HTERT RPE-1 (cell line): ENCODE measurements around the gene ADGRL2.

Experiments
- in situ Hi-C: fragments of 300-500 bp; cut with MboI; formaldehyde crosslinking; loops from 4 replicates; pipeline ENCODE4 v1.14.3; 2020; ENCODE audit warnings: low sequenced_read_pairs

ADGRL2 gene

DNA sequence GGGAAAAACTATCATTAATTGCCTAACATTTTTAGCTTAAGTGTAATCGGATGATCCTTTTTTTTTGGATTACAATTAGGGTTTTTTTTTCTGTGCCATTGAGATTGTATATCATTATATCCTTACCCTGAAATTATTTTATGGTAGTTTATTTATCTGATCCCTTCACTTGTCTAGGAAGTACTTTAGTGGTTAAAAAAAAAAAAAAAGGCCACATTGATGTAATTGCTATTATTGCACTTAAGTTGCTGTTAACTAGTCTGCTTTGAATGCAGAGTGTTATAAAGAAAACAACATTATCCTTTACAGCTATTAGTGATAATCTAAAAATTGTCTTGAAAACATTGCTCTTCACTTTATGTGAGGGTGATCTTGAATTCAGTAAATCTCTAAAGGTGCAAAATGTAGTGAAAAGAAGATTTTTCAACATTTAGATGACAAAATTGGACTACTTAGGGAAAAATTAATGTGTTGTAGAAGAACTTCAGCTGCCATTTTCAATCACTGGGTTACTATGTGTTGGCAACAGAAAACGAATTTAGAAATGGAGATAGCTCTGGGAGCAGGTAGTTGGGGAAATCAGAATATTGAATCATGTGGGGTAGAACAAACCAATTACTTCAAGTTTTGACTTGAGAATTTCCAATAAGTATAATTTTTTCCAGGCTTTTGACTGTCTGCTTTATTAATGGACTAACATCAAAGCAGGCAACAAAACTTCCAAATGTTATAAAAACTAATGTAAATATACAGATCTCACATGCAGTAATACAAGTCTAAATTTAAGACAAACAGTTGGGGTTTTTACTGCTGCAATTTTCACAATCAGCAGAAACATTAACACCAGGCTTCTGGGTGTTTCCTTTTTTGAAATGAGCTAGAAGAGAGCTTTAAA, 5.0 kb downstream of the ADGRL2 start:
- in situ Hi-C loops, result no loop called here

DNA sequence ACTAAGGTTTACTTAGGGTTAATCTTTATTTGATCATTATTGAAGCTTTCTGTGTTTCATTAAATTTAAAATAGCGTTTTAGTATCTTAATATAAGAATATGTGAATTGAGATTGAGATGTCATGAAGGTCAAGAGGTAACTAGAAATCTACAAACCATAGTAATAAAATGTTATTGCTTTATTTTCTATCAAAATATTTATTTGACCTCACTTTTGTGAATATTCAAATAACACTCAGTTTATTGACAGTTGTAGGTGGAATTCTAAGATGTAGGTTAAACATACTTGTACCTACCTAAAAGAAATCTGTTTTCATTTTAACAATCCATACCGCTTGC, 5.7 kb downstream of the ADGRL2 start:
- in situ Hi-C loops, result no loop called here

GRCh38 chr1:81808760-81809159, 8.0 kb downstream of the ADGRL2 start:
- in situ Hi-C loops, result no loop called here

DNA sequence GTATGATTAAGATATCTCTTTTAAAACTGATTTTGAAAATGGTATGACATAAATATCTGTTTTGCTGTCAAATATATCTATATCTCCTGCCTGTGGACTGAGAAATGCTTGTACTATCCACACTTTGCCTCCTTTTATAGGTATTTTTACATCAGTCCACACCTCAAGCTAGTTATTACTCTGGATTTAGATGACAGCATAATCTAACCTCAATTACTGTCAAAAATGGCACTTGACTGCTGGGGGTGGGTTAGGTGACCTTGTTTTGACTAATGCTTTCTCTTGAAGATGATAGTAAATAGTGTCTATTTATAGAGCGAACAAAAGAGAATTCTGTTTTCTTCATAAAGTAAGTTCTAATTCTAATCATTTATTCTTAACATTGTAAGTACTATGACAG, 9.1 kb downstream of the ADGRL2 start:
- in situ Hi-C loops, result no loop called here

DNA sequence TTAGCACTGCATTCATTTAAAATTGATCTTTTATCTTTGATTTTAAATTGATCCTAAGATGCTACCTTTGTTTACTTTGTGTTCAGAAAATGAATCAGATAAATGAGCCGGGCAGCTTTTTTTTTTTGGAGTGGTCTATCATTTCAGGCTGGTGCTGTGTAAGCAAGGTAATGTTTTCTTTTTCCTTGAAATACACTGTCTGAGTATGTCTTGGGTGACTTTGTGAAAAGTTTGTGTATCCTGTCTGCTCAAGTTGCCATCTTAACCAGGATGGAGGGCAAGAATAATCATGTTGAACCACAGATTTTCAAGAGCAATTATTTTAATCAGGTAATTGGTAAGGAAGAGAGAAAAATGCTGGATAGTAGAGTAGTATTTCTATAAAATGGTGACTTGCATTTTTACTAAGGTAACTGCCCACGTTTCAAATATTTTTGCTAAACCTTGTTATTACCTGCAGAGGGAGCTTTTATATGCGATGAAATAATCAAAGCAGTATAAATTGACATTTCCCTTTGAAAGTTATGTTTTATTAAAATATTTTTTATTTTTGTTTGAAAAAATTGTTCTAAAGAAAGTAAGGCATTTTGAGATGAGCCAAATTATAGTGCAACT, 11.1 kb downstream of the ADGRL2 start:
- in situ Hi-C loops, result no loop called here

DNA sequence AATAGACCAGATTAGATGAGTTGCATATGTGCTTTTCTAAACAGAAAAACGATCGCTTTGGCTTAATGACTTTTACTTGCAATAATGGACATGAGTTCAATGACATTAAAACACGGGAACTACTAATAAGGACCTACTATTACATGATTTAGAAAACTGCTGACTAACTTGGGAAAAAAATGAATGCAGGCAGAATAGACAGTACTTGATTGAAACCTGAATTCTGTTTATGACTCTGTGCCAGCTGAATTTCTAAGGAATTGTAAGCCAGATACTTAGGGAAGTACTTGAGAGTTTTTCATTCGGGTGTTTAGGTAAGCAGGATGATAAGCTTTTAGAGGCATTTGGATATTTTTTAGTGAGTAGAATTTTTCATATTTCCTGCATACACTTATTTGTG, 12.0 kb downstream of the ADGRL2 start:
- in situ Hi-C loops, result no loop called here

GRCh38 chr1:81813691-81814090, 13.0 kb downstream of the ADGRL2 start:
- in situ Hi-C loops, result no loop called here

DNA sequence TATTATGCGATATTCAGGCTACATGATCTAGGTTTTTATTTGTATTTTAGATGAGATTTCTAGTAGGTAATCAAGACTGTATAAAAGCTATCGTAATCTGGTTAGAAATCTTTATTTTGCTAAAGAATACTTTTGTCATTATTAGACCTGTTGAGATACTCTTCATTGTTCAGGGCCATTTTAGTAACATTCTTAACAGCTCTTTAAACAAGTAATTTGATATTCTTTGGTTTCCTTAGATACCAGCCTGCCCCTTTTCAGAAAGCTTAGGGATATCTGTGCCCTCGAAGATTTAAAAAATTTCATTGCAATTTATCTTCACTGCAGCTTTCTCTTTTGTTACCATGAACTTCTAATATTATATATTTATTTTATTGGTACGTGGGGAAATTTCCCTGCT, 18.9 kb downstream of the ADGRL2 start:
- in situ Hi-C loops, result no loop called here

DNA sequence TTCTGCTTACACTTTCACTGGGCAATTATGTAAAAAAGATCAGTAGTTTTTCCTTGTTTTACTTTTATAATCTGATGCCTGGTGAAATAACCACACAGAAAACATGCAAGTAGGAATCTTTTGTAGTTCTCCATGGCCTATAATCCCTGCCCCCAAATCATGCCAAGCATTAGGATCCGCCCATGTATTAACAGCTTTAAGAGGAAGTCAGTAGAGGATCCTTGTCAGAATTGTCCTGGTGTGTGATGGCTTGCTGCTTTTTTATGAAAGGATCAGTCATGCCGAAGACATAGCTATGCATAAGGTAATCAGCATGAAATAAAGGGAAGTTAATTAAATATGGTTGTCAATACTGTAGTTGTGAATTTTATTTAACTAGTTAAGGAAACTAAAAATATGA, 20.0 kb downstream of the ADGRL2 start:
- in situ Hi-C loops, result no loop called here

DNA sequence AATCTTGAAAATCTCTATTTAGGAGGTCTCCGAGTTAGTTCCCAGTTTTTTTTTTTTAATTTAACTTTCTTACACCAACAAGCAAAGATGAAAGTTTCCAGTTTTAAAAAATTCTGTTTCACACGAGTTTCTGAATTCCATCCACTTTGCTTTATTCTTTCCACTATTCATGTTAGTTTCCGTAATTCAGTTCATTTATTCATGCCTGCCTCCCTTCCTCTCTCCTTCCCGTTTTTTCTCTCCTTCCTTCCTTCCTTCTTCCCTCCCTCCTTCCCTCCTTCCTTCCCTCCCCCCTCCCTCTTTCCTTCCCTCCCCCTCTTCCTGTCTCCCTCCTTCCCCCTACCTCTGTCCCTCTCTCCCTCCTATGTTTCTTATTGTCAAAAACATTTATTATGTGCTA, 22.3 kb downstream of the ADGRL2 start:
- in situ Hi-C loops, result no loop called here

GRCh38 chr1:81824759-81825158, 24.0 kb downstream of the ADGRL2 start:
- in situ Hi-C loops, result no loop called here

GRCh38 chr1:81827942-81828341, 27.2 kb downstream of the ADGRL2 start:
- in situ Hi-C loops, result no loop called here

GRCh38 chr1:81832573-81832972, 31.8 kb downstream of the ADGRL2 start:
- in situ Hi-C loops, result no loop called here

DNA sequence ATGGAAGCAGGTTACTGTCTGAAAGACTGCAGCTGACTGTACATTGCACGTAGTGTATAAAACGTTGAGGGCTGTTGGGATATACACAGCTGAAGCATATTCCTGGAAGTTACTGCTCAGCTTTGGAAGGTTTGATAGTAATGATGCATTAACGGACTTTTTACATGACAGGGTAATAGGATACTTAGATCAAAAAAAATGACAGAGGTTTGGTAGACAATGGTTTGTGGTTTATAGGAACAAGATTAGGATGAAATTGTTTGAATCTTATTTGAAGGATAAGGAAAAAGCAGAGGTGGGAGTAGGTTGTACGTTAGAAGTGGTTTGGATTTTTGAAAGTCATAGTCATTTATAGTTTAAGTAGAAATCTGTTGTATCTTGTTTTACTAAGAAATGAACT, 33.0 kb downstream of the ADGRL2 start:
- in situ Hi-C loops, result no loop called here

- in situ Hi-C loops, result no loop called here
These were observed 33.5 kb downstream of the ADGRL2 start for GRCh38 chr1:81834268-81834667.

DNA sequence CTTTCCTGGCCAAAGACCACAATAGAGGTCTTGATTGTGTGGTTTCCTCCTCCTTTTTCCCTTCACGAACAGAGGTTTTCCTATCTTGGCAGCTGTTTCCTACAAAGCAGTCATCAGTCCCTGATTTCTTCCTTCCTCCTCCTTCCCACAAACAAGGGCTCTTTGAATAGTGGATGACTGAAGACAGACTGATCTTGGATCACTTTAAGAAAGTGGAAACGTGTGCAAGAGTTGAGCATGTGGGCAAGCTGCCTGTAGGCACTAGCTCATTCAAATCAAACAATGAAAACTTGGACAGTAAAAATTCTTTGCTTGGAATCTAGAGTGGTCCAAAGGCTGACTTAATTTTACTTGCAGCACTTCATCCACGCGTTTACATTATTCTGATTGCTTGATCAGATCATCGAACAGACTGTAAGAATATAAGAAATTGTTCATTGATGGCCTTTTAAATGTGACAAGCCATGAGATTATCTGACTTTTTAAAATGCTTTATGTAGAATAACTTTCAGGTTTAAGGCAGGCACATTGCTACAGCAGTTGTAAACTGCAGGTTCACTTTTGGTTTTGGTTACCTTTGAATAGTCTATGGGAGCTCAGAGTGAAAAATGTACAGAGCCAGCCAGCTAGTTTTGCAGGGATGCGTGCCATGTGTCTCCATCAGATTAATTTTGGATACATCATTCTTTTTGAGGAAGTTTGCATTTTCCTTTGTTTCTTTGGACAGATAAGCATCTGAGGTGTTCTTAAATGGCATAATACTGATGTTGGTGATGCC, 34.4 kb downstream of the ADGRL2 start:
- in situ Hi-C loops, result no loop called here

- in situ Hi-C loops, result no loop called here
These were observed 35.4 kb downstream of the ADGRL2 start for GRCh38 chr1:81836007-81836626.

GRCh38 chr1:81838600-81839218, 38.0 kb downstream of the ADGRL2 start:
- in situ Hi-C loops, result no loop called here

- in situ Hi-C loops, result no loop called here
These were observed 40.1 kb downstream of the ADGRL2 start for GRCh38 chr1:81840805-81841204.

- in situ Hi-C loops, result no loop called here
These were observed 41.1 kb downstream of the ADGRL2 start for GRCh38 chr1:81841795-81842194.

DNA sequence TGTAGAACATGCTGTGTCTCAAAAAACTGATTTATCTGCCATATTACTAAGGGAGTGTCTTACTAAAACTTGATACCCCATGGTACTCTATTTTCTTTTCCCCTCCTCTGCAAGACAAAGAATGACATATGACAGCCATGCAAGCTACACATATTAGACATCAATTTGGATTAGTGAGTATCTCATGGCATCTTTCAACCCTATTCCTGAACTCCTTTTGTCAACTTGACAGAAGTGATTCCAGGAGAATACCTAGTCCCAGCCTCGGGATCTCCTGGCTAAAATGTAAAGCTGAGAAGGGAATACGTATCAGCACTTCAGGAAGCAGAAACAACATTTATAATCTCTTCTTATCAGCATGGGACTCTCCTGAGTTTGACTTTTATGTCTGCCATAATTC, 43.7 kb downstream of the ADGRL2 start:
- in situ Hi-C loops, result no loop called here
